ENCODE measurements around the gene CTBP1. TPM values are rescaled to one million over a fixed set of nuclear protein-coding genes. Genes with fewer than 3 reads are reported as not detected.

The CTBP1 gene
- 96.7 TPM for polyA plus RNA-seq (2013, experiment 1 of 2)
- polyA plus RNA-seq (2013, experiment 2 of 2), result 92.8 TPM

- peak within 1 kb of the TSS; percentile 88 for H2BK5ac ChIP-seq (ENCODE audit: low read depth, low read length, poor library complexity, severe bottlenecking)
- H3K9ac ChIP-seq (ENCODE audit: low read length), result peak within 1 kb of the TSS; percentile 91
- peak; percentile 74 for DNase-seq
- peak within 1 kb of the TSS; percentile 95 for H2BK15ac ChIP-seq (ENCODE audit: low read depth, poor library complexity, severe bottlenecking)
- H3K9me3 ChIP-seq (ENCODE audit: control insufficient read depth, low read length), result no peaks in the 10 kb centered on the region
- peak within 1 kb of the TSS; percentile 42 to 60 for H2BK12ac ChIP-seq (ENCODE audit: low read length in 2 of 2)
- H3K4ac ChIP-seq (ENCODE audit: low read depth in 1 of 2, low read length in 2 of 2), result peak within 1 kb of the TSS; percentile 96 to 98
- H4K91ac ChIP-seq (ENCODE audit: low read length), result peak within 1 kb of the TSS; percentile 96
- peak within 1 kb of the TSS; percentile 79 for H2AFZ ChIP-seq (ENCODE audit: low read depth, low read length)
- WGBS, result under 1% methylated on average over 46 of the region's 163 CpGs
- peak within 1 kb of the TSS; percentile 77 to 83 for H3K4me3 ChIP-seq (ENCODE audit: insufficient read depth in 1 of 2, low read depth in 1 of 2, low read length in 2 of 2)
- peak within 1 kb of the TSS; percentile 66 to 93 for H3K23ac ChIP-seq (ENCODE audit: low read length in 2 of 2)
- peaks cover 18% of the 10 kb centered on the region for H3K79me1 ChIP-seq (replicated peaks; ENCODE audit: low read length, poor library complexity, severe bottlenecking)
- peaks cover 45% of the 10 kb centered on the region for H3K4me1 ChIP-seq (ENCODE audit: control insufficient read depth, insufficient read depth, low read depth, low read length)
- H2AK5ac ChIP-seq (ENCODE audit: low read length, severe bottlenecking), result no peak within 1 kb of the TSS
- peak within 1 kb of the TSS; percentile 65 for H3K27ac ChIP-seq (ENCODE audit: low read length, poor library complexity, severe bottlenecking)
- peak within 1 kb of the TSS; percentile 99 for H2BK120ac ChIP-seq (ENCODE audit: low read depth, low read length)
- H3K4me2 ChIP-seq (ENCODE audit: low read length, poor library complexity, severe bottlenecking), result peak within 1 kb of the TSS; percentile 85
- H3K18ac ChIP-seq (ENCODE audit: low read depth in 1 of 2, low read length in 2 of 2), result peak within 1 kb of the TSS; percentile 94 to 97
- peak within 1 kb of the TSS; percentile 76 to 97 for H3K14ac ChIP-seq (ENCODE audit: low read length in 2 of 2)
- H3K36me3 ChIP-seq (ENCODE audit: control insufficient read depth in 1 of 2, insufficient read depth in 2 of 2, low read depth in 1 of 2, low read length in 2 of 2), result peaks cover 22 to 41% of the 10 kb centered on the region in 2 experiments
- H3K27me3 ChIP-seq (ENCODE audit: control insufficient read depth in 1 of 2, insufficient read depth in 1 of 2, low read length in 2 of 2), result no peaks in the 10 kb centered on the region
- peak within 1 kb of the TSS; percentile 96 for H4K8ac ChIP-seq (ENCODE audit: low read length)
Observed at GRCh38 chr4:1248245-1249147, at the start of gene CTBP1. CTBP1 (minus strand) TSS chr4:1249130; CDS start chr4:1241331, 7,799 bp downstream.

DNA sequence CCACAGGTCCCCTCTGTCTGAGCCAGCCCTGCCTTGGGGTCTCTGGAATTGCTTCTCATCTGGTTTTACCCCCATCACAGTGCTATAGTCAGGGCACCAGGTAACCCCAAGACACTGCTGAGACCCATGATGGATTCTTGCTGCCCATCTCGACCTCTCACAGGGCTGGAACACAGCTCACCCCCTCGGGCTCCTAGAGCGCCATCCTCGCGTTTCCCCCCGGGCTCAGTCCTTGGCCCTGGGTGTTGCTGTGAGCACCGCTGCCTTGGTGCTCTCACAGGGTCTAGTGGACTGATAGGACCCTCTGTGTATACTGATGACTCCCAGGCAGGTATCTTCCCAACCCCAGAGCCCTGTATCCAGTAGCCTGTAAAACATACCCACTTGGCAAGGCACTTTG, 49.5 kb upstream of the CTBP1 start:
- WGBS, result 99% methylated on average over 7 of the region's 7 CpGs
- no peak overlapping the region for H3K14ac ChIP-seq (ENCODE audit: low read length in 2 of 2)
- no peak overlapping the region for H3K27ac ChIP-seq (ENCODE audit: low read length, poor library complexity, severe bottlenecking)
- DNase-seq, result no peak
- no peak overlapping the region for H3K4me2 ChIP-seq (ENCODE audit: low read length, poor library complexity, severe bottlenecking)
- H2BK12ac ChIP-seq (ENCODE audit: low read length in 2 of 2), result no peak overlapping the region
- no peak overlapping the region for H3K4ac ChIP-seq (ENCODE audit: low read depth in 1 of 2, low read length in 2 of 2)
- no peak overlapping the region for H3K4me3 ChIP-seq (ENCODE audit: insufficient read depth in 1 of 2, low read depth in 1 of 2, low read length in 2 of 2)
- H3K79me1 ChIP-seq (replicated peaks; ENCODE audit: low read length, poor library complexity, severe bottlenecking), result peaks cover 5% of the 10 kb centered on the region
- no peak overlapping the region for H4K8ac ChIP-seq (ENCODE audit: low read length)
- no peak overlapping the region for H3K23ac ChIP-seq (ENCODE audit: low read length in 2 of 2)
- H4K91ac ChIP-seq (ENCODE audit: low read length), result no peak overlapping the region
- H3K36me3 ChIP-seq (ENCODE audit: control insufficient read depth in 1 of 2, insufficient read depth in 2 of 2, low read depth in 1 of 2, low read length in 2 of 2), result peaks cover 48 to 64% of the 10 kb centered on the region in 2 experiments
- no peak overlapping the region for H2BK5ac ChIP-seq (ENCODE audit: low read depth, low read length, poor library complexity, severe bottlenecking)
- no peak overlapping the region for H2BK15ac ChIP-seq (ENCODE audit: low read depth, poor library complexity, severe bottlenecking)
- H3K9ac ChIP-seq (ENCODE audit: low read length), result no peak overlapping the region
- no peak overlapping the region for H2AK5ac ChIP-seq (ENCODE audit: low read length, severe bottlenecking)
- H3K18ac ChIP-seq (ENCODE audit: low read depth in 1 of 2, low read length in 2 of 2), result no peak overlapping the region
- H2AFZ ChIP-seq (ENCODE audit: low read depth, low read length), result no peak overlapping the region
- peaks cover 36% of the 10 kb centered on the region for H3K4me1 ChIP-seq (ENCODE audit: control insufficient read depth, insufficient read depth, low read depth, low read length)
- no peaks in the 10 kb centered on the region for H3K9me3 ChIP-seq (ENCODE audit: control insufficient read depth, low read length)
- H2BK120ac ChIP-seq (ENCODE audit: low read depth, low read length), result no peak overlapping the region
- H3K27me3 ChIP-seq (ENCODE audit: control insufficient read depth in 1 of 2, insufficient read depth in 1 of 2, low read length in 2 of 2), result no peaks in the 10 kb centered on the region

DNA sequence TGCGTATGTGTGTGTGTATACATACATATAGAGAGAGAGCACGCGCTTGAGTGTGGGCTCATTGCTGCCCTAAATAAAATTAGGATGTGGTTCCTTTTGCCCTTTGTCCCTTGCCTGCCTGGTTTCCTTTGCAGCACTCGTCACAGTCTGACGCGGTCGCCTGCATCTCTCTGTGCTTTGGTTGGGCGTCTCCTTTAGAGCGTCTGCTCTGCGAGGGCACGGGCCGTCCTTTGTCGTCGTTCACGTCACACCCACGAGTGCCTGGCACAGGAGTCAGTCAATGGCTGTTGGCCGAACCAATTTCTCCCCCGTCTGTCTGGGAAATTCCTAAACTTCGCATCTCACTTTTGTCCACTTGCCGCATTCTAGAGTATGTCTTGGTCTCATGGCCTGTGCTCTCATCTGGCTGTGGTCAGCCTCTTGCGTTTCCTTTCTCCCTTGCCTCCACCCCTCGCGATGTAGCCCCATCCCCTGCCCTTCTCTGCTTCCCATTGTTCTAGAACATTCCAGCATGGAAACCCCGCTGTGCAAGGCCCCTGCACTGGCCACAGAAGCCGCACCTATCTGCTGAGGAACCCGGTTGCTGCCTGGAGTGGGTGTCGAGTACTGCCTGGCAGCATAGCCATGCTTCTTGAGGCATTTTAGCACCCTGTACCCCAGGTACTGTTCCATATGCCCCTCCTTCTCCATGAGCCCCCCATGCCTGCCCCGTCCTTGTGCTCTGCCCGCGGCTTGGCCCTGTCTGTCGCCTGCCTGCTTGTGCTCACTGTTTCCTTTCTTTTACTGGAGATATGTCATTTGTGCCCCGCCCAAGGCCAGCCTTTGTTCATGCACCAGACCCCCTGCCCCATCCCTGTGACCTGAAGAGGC, 48.8 kb upstream of the CTBP1 start:
- peaks cover 38% of the 10 kb centered on the region for H3K4me1 ChIP-seq (ENCODE audit: control insufficient read depth, insufficient read depth, low read depth, low read length)
- no peak overlapping the region for H3K4ac ChIP-seq (ENCODE audit: low read depth in 1 of 2, low read length in 2 of 2)
- no peak overlapping the region for H3K18ac ChIP-seq (ENCODE audit: low read depth in 1 of 2, low read length in 2 of 2)
- no peak for DNase-seq
- no peaks in the 10 kb centered on the region for H3K9me3 ChIP-seq (ENCODE audit: control insufficient read depth, low read length)
- peaks cover 3% of the 10 kb centered on the region for H3K79me1 ChIP-seq (replicated peaks; ENCODE audit: low read length, poor library complexity, severe bottlenecking)
- no peak overlapping the region for H2AFZ ChIP-seq (ENCODE audit: low read depth, low read length)
- no peak overlapping the region for H3K4me2 ChIP-seq (ENCODE audit: low read length, poor library complexity, severe bottlenecking)
- no peak overlapping the region for H2BK12ac ChIP-seq (ENCODE audit: low read length in 2 of 2)
- no peak overlapping the region for H3K27ac ChIP-seq (ENCODE audit: low read length, poor library complexity, severe bottlenecking)
- H2BK15ac ChIP-seq (ENCODE audit: low read depth, poor library complexity, severe bottlenecking), result no peak overlapping the region
- no peak overlapping the region for H4K8ac ChIP-seq (ENCODE audit: low read length)
- no peak overlapping the region for H2AK5ac ChIP-seq (ENCODE audit: low read length, severe bottlenecking)
- WGBS, result 96% methylated on average over 32 of the region's 32 CpGs
- H2BK120ac ChIP-seq (ENCODE audit: low read depth, low read length), result no peak overlapping the region
- H3K27me3 ChIP-seq (ENCODE audit: control insufficient read depth in 1 of 2, insufficient read depth in 1 of 2, low read length in 2 of 2), result no peaks in the 10 kb centered on the region
- no peak overlapping the region for H3K9ac ChIP-seq (ENCODE audit: low read length)
- peak overlapping the region in 1 of 2 experiments; percentile 34 for H3K23ac ChIP-seq (ENCODE audit: low read length in 2 of 2)
- H4K91ac ChIP-seq (ENCODE audit: low read length), result no peak overlapping the region
- H2BK5ac ChIP-seq (ENCODE audit: low read depth, low read length, poor library complexity, severe bottlenecking), result no peak overlapping the region
- no peak overlapping the region for H3K14ac ChIP-seq (ENCODE audit: low read length in 2 of 2)
- peaks cover 48 to 62% of the 10 kb centered on the region in 2 experiments for H3K36me3 ChIP-seq (ENCODE audit: control insufficient read depth in 1 of 2, insufficient read depth in 2 of 2, low read depth in 1 of 2, low read length in 2 of 2)
- H3K4me3 ChIP-seq (ENCODE audit: insufficient read depth in 1 of 2, low read depth in 1 of 2, low read length in 2 of 2), result no peak overlapping the region

DNA sequence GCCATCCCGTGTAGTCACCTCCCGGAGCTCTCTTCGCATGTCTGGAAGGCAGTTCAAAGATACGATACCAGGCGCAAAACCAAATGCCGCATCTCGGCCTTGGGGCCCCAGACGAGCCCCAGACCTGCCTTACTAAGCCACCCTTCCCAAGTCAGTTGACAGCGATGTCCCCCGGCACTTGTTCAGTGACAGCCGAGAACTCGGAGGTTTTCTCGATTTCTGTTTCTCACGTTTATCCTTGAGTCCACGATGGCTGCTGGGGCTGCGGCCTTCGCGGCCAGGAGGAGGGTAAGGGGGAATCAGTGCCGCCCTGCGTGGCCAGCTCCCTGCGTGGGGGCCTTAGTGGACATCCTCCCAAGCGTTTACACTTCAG, 48.1 kb upstream of the CTBP1 start:
- peaks cover 3% of the 10 kb centered on the region for H3K79me1 ChIP-seq (replicated peaks; ENCODE audit: low read length, poor library complexity, severe bottlenecking)
- H2AK5ac ChIP-seq (ENCODE audit: low read length, severe bottlenecking), result no peak overlapping the region
- no peak for DNase-seq
- H2AFZ ChIP-seq (ENCODE audit: low read depth, low read length), result no peak overlapping the region
- no peak overlapping the region for H2BK15ac ChIP-seq (ENCODE audit: low read depth, poor library complexity, severe bottlenecking)
- H3K14ac ChIP-seq (ENCODE audit: low read length in 2 of 2), result no peak overlapping the region
- H3K27me3 ChIP-seq (ENCODE audit: control insufficient read depth in 1 of 2, insufficient read depth in 1 of 2, low read length in 2 of 2), result no peaks in the 10 kb centered on the region
- no peak overlapping the region for H2BK5ac ChIP-seq (ENCODE audit: low read depth, low read length, poor library complexity, severe bottlenecking)
- H3K4me2 ChIP-seq (ENCODE audit: low read length, poor library complexity, severe bottlenecking), result no peak overlapping the region
- H3K4me1 ChIP-seq (ENCODE audit: control insufficient read depth, insufficient read depth, low read depth, low read length), result peaks cover 45% of the 10 kb centered on the region
- peaks cover 47 to 68% of the 10 kb centered on the region in 2 experiments for H3K36me3 ChIP-seq (ENCODE audit: control insufficient read depth in 1 of 2, insufficient read depth in 2 of 2, low read depth in 1 of 2, low read length in 2 of 2)
- H3K23ac ChIP-seq (ENCODE audit: low read length in 2 of 2), result no peak overlapping the region
- H2BK120ac ChIP-seq (ENCODE audit: low read depth, low read length), result no peak overlapping the region
- no peak overlapping the region for H3K27ac ChIP-seq (ENCODE audit: low read length, poor library complexity, severe bottlenecking)
- no peaks in the 10 kb centered on the region for H3K9me3 ChIP-seq (ENCODE audit: control insufficient read depth, low read length)
- H3K4ac ChIP-seq (ENCODE audit: low read depth in 1 of 2, low read length in 2 of 2), result no peak overlapping the region
- no peak overlapping the region for H4K91ac ChIP-seq (ENCODE audit: low read length)
- H3K9ac ChIP-seq (ENCODE audit: low read length), result no peak overlapping the region
- 98% methylated on average over 21 of the region's 22 CpGs for WGBS
- no peak overlapping the region for H4K8ac ChIP-seq (ENCODE audit: low read length)
- no peak overlapping the region for H2BK12ac ChIP-seq (ENCODE audit: low read length in 2 of 2)
- H3K18ac ChIP-seq (ENCODE audit: low read depth in 1 of 2, low read length in 2 of 2), result no peak overlapping the region
- H3K4me3 ChIP-seq (ENCODE audit: insufficient read depth in 1 of 2, low read depth in 1 of 2, low read length in 2 of 2), result no peak overlapping the region

Data from mesenchymal stem cell (in vitro differentiated cells and primary cell).